COR-L47 (cell line): Measurements from ENCODE around the gene LEP.

Experiments
- DNase-seq: peaks from one replicate; lab custom pipeline; 2025; lab: John Stamatoyannopoulos, UW

LEP gene

DNA sequence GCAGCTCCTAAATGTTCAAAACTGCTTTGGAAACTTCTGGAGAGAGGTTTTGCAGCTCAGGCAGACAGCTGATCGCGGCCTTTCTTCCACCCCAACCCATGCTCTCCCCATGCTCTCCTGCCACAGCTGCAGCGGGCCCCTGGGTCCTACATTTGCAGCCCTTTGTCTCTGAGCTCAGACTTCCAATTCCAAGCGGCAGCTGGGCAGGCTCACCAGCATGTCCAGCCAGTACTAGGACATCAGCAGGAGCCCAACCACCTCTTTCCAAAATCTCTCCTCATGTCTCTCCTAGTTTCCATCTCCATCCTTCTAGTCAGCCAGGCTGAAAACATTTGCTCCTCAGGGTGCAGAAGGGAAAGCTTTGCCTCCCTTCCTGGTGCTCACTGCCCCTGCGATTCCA, 6.0 kb downstream of the LEP start:
- DNase-seq: no peak

GRCh38 chr7:128247640-128248194, 6.6 kb downstream of the LEP start:
- DNase-seq: peak; percentile 6

GRCh38 chr7:128251337-128251736, 10.3 kb downstream of the LEP start:
- DNase-seq: no peak

DNA sequence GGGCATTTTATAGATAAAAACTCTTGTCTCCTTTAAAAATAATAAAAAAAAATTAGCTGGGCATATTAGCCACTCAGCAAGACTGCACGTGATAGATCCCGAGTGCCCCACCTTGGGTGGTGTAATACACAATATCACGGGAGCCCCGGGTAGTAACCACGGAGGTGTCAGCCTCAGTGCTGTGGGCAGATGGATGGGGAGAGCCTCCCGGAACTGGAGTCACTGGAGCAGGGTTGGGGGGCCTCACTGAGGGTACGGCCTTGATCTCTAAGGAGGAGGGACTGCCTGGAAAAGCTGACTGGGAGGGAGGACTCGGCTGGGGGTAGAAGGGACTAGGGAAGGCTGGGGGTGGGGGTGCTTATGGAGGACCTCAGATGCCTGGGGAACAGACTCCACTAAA, 12.6 kb downstream of the LEP start:
- no peak for DNase-seq

DNA sequence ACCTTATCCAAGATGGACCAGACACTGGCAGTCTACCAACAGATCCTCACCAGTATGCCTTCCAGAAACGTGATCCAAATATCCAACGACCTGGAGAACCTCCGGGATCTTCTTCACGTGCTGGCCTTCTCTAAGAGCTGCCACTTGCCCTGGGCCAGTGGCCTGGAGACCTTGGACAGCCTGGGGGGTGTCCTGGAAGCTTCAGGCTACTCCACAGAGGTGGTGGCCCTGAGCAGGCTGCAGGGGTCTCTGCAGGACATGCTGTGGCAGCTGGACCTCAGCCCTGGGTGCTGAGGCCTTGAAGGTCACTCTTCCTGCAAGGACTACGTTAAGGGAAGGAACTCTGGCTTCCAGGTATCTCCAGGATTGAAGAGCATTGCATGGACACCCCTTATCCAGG, 13.4 kb downstream of the LEP start:
- no peak for DNase-seq

DNA sequence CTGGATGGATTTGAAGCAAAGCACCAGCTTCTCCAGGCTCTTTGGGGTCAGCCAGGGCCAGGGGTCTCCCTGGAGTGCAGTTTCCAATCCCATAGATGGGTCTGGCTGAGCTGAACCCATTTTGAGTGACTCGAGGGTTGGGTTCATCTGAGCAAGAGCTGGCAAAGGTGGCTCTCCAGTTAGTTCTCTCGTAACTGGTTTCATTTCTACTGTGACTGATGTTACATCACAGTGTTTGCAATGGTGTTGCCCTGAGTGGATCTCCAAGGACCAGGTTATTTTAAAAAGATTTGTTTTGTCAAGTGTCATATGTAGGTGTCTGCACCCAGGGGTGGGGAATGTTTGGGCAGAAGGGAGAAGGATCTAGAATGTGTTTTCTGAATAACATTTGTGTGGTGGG, 14.2 kb downstream of the LEP start:
- DNase-seq: no peak

DNA sequence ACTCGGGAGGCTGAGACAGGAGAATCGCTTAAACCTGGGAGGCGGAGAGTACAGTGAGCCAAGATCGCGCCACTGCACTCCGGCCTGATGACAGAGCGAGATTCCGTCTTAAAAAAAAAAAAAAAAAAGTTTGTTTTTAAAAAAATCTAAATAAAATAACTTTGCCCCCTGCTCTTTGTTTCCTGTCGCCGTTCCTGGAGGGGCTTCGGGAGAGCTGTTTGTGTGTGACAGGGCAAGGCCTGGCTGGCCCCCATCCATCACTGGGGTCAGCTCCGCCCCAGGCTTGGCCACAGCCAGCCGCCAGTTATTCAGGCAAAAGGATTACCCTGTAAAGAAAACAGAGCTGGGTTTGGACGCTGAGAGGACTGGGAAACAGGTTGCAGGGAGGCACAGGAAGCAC, 16.4 kb downstream of the LEP start:
- DNase-seq: no peak

GRCh38 chr7:128259131-128260061, 18.3 kb downstream of the LEP start:
- no peak for DNase-seq

DNA sequence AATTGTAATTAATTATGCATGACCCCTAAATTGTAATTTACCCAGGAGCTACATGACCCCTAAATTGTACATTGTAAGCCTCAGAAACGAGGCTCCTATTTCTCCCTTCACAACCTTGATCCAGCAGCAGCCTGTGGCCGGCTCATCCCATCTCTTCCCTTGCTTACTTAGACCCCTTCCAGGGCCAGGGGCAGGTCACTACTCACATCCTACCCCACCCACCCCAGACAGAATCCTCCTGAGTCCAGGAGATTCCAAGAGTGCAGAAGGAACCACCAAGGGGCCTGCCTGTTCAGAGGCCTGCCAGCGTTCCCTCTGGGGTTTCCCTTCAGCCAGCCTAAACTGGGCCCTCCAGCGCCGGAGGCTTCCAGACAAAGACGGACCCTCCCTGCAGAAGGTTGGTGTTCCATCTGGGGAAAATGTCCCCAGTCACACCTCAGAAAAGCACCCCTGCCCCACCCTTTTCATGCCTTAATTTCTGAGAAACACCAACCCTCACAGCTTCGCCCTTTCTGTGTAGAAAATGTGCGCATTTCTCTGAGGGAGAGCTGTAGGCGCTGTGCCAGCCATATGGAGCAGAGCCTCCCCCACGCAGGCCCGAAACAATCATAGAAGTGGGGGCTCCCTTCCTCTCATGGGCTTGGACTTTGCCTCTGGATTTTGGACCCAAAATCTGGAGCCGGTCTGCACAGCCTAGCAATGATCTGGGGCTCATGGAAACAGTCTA, 19.2 kb downstream of the LEP start:
- no peak for DNase-seq

DNA sequence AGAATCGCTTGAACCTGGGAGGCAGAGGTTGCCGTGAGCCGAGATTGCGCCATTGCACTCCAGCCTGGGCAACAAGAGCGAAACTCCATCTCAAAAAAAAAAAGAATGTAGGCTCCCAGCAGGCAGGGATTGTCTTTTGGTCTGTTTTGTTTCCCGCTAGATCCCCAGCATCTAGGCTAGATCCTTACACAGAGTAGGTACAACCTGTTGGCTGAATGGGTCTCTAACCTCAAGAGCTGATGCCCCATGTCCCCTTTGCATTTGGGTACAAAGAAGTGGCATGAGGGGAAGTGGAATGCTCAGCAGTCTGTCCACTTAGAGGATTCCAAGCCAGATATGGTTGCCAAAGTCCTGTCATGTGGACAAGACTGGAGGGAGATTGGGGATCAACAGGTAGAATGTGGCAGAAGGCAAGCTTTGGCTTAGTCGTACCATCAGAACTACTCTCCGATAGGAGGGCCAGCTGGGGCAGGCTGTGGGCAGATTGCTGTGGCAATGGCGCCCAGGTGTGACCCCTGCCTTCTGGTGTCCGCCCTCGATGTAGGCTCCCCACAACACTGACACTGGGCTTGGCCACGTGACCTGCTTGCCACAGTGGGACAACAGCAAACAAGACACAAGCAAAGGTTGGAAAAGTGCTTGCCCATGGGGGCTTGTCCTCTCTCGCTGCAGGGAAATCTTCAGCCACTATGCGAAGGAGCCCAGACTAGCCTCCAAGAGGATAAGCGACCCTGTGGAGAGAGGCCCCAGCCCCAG, 21.4 kb downstream of the LEP start:
- no peak for DNase-seq

DNA sequence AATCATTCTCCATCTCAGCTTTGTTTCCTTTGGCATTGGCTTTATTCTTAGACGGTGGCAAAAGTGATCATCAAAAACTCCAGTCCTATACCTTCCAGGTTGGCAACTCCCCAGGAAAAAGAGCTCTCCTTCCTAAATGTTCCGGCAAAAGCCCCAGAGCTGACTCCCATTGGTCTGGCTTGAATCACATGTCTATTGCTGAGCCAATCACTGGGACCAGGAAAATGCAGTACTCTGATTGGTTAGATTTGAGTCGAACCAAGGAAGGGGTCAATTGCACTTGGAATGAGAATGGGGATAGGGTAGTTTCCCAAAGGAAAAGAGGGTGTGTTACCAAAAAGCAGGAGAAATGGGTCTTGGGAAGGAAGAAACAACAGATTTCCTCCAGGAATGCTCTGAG, 22.3 kb downstream of the LEP start:
- DNase-seq: no peak

DNA sequence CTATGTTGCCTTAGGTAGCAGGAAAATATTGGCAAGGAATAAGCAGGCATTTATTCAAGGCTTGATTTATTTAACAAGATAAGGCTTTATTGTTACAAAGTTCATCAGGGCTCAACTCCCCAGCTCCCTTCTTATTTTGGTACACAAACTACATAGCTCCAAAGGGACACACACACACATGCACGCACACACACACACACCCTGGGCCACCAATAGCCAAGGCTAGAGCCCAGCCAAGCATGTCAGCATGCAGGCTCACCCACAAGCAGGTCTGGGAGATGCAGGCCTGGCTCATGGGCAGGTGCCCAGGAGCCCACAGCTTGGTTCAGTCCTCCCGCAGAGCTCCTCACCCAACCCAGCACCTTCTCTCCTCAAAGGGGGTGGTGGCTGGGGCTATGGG, 23.4 kb downstream of the LEP start:
- DNase-seq: no peak

GRCh38 chr7:128265156-128265905, 24.3 kb downstream of the LEP start:
- no peak for DNase-seq

DNA sequence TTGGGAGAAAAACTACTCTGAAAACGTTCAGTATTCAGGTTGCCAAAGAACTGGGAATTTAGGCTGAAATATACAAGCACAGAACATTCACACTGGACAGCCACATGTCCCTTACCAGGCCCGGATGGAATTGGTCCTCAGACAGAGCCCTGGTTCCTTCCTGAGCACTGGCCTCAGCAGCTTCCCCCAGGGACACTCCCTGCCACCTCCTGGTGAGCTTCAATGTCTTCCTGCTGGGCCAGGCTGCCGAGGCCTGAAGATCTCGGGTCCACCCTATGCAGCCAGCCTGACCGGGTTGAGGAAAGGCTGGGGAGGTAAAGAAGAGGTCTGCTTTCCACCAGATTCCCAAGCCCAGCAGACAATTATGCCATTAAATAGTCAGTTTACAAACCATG, 24.8 kb downstream of the LEP start:
- no peak for DNase-seq

DNA sequence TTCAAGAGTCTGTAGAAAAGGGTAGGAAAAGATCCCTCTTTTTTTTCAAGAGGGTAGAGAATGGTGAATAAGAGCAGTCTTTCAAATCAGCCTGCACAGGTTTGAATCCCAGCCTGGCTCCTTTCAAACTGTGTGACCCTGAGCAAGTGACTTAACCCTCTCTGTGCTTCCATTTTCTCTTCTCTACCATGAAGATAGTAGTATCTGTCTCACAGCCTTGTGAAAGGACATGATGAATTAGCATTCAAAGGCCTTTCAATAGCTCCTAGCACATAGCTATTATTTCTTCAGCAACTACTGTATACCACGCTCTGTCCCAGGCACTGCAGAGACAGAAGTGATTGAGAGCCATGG, 25.4 kb downstream of the LEP start:
- no peak for DNase-seq

DNA sequence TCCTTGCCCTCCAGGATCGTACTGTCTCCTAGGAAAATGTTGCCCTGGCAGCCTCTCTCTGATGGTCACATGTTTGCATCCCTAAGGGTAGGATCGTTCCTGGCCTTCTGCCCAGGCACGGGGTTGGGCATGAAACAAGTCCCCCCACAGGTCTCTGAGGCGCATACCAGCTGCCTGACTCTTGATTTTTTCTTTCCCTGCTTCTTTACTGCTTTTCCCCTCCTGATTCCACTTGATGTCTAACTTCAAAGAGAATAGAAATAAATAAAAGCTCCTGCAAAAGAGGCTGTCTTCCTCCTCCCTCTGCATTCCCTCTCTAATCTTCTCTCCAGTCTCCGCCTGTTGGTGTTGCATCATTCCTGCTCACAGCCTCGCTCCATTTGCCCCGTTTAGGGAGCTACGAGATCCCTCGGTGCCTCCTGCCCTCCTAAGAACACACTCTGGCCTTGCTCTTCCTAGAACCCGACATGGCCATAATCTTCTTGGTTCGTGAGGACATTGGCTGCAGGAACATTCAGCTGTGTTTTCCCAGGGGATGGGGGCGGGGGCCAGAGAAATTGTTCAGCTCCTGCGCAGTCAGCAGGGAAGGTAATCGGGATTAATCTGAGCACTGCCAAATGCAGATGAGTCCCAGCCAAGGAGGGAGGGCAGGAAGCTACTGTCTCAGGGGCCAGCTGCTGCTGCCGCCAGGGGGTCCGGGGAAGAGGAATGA, 26.0 kb downstream of the LEP start:
- DNase-seq: peak; percentile 87

DNA sequence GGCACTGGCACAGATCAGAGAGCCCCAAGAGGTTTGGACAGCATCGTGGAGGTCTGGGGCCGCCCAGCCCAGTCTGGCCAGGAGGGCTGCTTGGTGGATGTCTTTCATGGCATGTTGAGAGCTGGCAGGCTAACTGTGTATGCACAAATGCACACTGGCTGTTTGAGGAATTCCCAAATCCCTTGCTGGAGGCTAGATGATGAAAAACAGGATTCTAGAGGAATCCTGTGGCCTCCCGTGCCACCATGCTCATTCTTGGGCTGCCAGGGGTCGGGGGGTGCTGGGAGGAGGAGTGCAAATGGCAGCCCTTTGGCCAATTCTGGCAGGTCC, 26.5 kb downstream of the LEP start:
- DNase-seq: no peak

DNA sequence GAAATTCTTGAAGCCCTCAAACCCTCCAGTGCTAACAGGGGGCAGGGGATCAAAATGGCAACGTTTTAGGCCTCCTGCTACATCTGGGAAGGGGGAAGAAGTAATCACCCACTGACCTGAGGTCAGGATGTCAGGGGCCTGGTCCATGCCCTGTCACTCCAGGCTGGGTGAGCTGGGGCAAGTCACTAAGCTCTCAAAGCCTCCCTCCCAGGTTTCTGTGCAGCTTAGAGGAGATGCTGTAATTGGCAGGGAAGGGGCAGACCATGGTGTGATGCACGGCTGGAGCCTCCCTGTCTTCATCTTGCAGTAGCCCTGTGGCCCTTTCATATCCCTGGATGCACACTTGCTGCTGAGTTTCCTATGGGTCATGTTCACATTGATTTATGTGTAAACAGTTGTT, 27.2 kb downstream of the LEP start:
- no peak for DNase-seq

DNA sequence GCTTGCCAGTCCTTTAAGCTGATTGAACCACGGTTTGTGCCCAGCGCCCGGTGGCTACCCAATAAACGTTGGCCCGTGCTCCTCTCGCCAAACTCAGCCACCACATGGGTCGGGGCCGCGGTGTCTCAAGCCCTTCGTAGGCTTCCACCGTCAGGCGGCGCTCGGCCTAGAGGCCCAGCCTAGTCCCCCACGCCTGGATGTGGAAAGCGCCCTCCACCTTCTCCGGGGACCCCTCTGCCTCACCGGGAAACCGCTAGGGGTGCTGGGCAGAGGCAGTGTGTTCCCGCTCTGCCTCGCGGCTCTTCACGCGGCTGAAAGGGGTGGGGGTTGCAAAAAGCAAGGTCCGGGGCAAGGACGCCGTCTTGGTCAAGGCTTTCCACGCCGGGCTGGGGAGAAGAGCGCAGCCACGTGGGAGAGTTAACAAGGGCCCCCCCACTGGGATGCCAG, 29.8 kb downstream of the LEP start:
- no peak for DNase-seq

DNA sequence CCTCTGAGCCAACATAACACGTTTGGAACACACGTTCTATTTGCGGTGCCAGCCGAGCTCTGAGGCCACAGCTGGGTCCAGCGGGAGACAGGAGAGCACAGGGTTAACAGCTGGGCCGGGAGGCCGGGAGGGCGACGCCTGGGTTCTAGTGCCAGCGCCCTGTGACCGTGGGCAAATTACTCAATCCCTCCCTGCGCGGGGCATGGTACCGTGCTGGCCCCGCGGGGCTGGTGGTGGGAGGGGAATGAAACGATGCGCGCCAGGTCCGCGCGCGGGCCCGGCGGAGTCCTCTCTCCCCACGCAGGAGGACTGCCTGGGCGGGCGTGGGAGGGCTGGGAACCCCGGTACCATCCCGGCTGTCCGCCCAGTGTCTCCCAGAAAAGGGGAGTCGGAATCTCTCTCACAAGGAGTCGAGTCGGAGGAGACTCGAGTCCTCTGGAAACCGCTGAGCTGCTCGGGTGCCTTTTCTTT, 30.4 kb downstream of the LEP start:
- DNase-seq: no peak

- DNase-seq: no peak
Observed at GRCh38 chr7:128271942-128272481, 30.9 kb downstream of the LEP start.
